Choroid plexus epithelial cell (primary cell): ENCODE measurements around the gene WRAP53.

Experiments
- DNase-seq: peaks from one replicate; pipeline ENCODE4 v3.0.0-alpha.2; 2010; ENCODE audit warnings: low read depth
- H3K4me3 ChIP-seq: 2 replicates; pipeline ENCODE4 v1.5.1; 2011; ENCODE audit warnings: low read depth, mild to moderate bottlenecking, control low read depth, low read length, moderate library complexity
- TF ChIP-seq, protein P1 (sequence below): conservative IDR thresholded peaks from 2 replicates; pipeline ENCODE4 v1.5.1; 2011; ENCODE audit warnings: low read depth, mild to moderate bottlenecking, control low read depth, inconsistent platforms, low read length, moderate library complexity

WRAP53 gene

DNA sequence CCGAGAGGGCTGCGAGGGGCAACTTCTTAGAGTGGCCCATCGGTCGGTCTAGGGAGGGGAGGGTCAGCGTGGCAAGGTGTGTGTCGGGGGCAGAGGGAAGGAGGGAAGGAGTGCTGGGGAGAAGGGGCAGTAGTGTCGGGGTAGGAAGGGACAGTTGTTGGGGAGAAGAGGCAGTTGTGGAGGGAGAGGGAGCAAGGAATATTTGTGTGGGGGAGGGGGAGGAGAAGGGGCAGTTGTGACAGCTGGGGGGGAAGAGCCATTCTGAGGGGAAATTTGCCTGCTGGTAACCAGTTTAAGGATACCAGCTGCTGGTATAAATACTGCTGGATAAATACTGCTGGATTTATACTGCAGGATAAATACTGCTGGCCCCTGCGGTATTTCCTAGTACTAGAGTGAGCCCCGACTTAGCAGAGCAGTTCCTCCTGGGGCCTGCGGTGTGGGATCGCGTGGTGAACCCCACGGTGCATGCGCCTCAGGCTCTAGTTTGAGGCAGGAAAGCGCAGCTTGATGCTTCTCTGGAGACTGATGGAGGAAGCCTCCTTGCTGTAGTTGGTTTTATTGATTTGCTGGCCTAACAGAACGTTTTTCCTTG, 29.6 kb downstream of the WRAP53 start:
- peak overlapping the region; percentile 71 for H3K4me3 ChIP-seq
- TF ChIP-seq, protein P1, sequence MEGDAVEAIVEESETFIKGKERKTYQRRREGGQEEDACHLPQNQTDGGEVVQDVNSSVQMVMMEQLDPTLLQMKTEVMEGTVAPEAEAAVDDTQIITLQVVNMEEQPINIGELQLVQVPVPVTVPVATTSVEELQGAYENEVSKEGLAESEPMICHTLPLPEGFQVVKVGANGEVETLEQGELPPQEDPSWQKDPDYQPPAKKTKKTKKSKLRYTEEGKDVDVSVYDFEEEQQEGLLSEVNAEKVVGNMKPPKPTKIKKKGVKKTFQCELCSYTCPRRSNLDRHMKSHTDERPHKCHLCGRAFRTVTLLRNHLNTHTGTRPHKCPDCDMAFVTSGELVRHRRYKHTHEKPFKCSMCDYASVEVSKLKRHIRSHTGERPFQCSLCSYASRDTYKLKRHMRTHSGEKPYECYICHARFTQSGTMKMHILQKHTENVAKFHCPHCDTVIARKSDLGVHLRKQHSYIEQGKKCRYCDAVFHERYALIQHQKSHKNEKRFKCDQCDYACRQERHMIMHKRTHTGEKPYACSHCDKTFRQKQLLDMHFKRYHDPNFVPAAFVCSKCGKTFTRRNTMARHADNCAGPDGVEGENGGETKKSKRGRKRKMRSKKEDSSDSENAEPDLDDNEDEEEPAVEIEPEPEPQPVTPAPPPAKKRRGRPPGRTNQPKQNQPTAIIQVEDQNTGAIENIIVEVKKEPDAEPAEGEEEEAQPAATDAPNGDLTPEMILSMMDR = no peak
- DNase-seq = peak; percentile 51

DNA sequence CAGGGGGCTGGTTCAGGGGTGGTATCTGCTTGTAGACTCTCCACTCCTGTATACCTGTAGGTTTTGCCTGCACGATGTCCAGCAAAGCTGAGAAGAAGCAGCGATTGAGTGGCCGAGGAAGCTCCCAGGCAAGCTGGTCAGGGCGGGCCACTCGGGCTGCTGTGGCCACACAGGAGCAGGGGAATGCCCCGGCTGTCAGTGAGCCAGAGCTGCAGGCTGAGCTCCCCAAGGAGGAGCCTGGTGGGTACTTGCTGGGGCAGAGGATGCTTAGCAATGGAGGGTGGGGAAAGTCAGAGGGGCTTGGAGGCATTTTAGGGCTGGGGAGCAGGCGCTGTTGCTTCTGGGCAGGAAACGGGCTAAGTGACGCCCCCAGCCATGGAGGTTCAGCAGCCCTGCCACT, 31.4 kb downstream of the WRAP53 start:
- TF ChIP-seq, protein P1 = no peak
- no peak overlapping the region for H3K4me3 ChIP-seq
- DNase-seq = no peak

DNA sequence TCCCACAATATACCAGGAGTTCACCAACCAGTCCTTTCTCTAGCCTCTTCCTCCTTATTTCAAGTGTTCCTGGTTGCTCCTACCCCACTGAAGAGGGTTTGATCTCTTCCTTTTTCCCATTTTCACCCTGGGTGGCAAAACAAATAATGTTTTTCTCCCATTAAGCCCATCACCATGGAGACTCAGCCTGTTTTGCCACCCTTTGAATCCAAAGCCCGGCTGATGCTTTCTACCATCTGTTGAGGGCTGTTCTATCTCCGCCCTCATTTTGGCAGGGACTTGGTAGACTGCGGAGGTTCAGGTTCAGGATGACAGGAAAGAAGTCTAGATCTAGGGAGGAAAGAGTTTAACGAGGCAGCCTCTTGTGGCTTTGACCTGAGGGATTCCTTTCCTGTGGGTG, 31.8 kb downstream of the WRAP53 start:
- TF ChIP-seq, protein P1 = no peak
- DNase-seq = no peak
- no peak overlapping the region for H3K4me3 ChIP-seq

DNA sequence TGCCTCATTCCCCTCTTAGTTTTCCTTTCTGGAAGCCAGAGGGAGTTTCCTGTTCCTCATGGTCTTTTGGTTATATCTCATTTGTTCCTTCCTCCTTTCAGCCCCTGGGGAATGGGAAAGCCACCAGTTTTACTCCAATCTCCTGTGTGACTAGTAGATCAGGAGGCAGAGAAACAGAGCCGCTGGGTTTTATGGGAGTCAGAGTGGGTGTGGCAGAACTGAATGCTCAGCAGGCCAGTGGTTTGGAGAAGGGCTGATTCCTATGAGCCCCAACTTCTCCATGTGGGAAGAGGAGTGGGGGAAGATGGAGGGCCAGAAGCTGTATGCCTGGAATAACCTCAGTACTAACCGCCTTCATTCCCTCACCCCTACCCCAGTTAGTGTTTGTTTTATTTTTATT, 33.3 kb downstream of the WRAP53 start:
- DNase-seq = no peak
- H3K4me3 ChIP-seq = no peak overlapping the region
- TF ChIP-seq, protein P1 = no peak

GRCh38 chr17:7727886-7728285, 39.6 kb downstream of the WRAP53 start:
- TF ChIP-seq, protein P1 = no peak
- no peak overlapping the region for H3K4me3 ChIP-seq
- DNase-seq = no peak

GRCh38 chr17:7729816-7730215, 41.5 kb downstream of the WRAP53 start:
- TF ChIP-seq, protein P1 = no peak
- H3K4me3 ChIP-seq = no peak overlapping the region
- no peak for DNase-seq

DNA sequence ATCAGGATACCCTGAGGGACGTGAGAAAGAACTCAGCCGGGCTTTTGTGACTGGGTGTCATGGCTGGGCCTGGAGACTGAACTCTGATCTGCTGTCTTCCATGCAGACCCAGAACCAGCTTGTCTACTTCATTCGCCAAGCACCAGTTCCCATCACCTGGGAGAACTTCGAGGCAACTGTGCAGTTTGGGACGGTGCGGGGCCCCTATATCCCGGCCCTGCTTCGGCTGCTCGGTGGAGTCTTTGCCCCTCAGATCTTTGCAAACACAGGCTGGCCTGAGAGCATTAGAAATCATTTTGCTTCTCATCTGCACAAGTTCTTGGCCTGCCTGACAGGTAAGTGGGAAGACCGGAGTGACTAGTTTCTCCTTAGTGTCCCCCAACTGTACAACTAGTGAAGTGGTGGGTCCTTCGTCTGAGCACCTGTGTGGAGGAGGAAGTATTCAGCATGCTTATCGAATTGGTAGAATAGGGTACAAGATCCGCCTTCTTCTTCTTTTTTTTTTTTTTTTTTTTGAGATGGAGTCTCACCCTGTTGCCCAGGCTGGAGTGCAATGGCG, 44.8 kb downstream of the WRAP53 start:
- no peak for DNase-seq
- no peak overlapping the region for H3K4me3 ChIP-seq
- TF ChIP-seq, protein P1 = no peak
